IPS-18c (cell line): ENCODE data around the gene SHC3.

Experiments used
- H3K4me3 ChIP-seq: 2 replicates; pipeline ENCODE4 v1.7.0; 2013; ENCODE audit warnings: low read depth, mild to moderate bottlenecking, low read length, moderate library complexity; ENCODE audit not compliant: insufficient read depth
- H3K9me3 ChIP-seq: one replicate; pipeline ENCODE4 v1.6.1; 2013; ENCODE audit warnings: mild to moderate bottlenecking, low read length, moderate library complexity; ENCODE audit not compliant: control insufficient read depth, insufficient read depth

SHC3 gene

DNA sequence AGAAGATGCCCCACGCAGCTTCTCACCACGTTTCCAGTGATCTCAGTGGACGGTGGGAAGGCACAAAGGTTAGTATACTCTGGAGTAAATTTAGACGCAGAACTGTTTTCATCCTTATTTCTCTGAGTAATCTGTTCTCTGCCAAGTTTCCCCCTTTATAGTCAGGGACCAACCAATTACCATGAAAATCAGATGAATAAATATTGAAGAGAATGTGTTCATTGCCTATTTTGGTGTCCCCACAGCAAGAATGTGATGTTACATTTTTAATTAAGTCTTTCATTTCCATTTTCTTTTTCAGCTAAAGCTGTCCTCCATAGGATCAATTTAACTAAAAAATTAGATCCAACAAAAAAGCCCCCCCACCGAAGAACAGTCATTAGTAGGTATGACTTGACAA is 146.0 kb downstream of the SHC3 start:
- H3K4me3 ChIP-seq, result no peak overlapping the region
- no peaks in the 10 kb centered on the region for H3K9me3 ChIP-seq

DNA sequence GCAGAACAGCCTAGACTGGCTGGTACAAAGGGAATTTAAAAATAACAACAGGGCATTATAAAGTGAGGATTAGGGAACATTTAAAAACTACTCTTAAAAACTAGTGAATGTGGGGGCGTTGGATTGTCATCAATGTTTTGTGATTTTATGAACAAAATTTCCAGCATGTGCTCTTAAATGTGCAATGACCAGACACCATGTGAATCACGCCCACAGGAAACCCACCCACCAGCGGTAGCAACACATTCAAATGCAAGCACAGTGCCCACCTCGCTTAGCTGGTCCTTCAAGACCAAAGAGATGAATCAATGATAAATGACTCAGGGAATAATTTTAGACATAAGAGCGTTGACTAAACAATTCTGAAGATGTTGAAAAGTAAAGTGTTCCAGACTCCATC is 146.4 kb downstream of the SHC3 start:
- no peaks in the 10 kb centered on the region for H3K9me3 ChIP-seq
- H3K4me3 ChIP-seq, result no peak overlapping the region

DNA sequence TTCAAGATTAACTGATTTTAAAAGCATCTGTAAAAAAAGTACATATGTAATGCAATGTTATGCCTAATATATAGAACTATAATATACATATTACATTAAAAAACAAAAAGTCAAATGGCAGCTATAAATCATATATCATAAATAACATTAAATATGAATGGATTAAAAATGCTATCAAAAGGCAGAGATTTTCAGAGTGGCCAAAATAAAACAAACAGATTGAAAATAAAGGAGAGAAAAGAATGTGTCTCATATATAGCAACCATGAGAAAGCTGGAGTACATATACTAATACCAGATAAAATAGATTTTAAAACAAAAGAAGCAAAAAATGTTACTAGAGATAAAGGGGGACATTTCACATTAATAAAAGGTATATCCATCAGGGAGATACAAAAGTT is 148.8 kb downstream of the SHC3 start:
- no peaks in the 10 kb centered on the region for H3K9me3 ChIP-seq

DNA sequence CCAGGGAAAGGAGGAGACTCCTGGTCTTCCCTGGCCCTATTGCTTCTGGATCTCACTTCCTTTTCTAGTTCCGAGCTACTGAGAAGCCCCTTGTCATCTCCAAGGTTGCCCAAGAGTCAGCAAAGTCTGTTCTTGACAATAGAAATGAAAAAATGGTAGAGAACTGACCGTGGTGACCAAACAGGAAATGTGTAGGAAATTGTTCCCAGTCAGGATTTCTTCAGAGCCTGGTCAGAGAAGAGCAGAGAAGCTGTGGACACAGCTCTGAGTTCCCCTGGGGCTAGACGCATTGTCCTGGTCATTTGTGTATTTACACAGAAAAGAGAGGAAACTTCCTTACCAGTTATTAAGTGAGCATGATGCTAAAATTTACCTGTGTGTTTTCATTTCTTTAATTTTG is 151.7 kb downstream of the SHC3 start:
- no peaks in the 10 kb centered on the region for H3K9me3 ChIP-seq

More for the DNA sequence above, 148.8 kb downstream of the SHC3 start:
- no peak overlapping the region for H3K4me3 ChIP-seq

DNA sequence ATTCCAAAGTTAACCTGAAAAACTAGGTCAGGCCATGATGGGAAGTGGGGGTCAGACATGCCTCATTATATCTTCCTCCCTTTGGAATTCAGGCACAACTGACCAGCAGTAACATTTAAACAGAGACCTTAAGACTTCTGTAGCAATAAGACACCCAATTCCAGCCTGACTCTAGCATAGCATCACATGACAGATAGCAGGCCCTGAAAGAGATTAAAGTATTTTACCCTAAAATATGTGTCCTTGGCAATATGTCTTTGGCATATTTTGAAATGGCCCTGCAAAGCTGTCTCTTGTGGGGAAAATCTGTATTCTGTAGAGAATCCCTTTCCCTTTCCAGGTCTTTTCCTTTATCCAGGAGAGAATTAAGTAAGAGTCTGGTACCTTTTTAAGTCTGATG is 153.1 kb downstream of the SHC3 start:
- H3K9me3 ChIP-seq, result no peaks in the 10 kb centered on the region

More for the DNA sequence above, 151.7 kb downstream of the SHC3 start:
- H3K4me3 ChIP-seq, result no peak overlapping the region

DNA sequence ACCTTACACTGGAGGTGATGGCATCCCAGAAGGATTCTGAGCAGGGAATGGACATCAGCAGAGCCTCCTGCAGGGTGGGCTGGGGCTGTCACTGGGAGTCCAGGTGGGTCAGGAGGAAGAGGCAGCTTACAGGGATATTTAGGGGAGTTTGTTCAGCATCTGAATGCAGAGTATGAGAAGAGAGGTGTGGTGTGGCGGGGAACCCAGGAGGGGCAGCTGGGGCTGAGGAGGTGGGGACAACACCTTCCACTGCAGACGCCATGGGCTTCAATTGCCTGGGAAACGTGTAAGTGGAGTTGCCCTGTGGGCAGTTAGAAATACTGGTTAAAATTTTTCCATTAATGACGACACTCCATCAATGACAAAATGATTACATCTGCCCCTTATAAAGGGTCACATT is 153.9 kb downstream of the SHC3 start:
- no peak overlapping the region for H3K4me3 ChIP-seq
- H3K9me3 ChIP-seq, result no peaks in the 10 kb centered on the region

More for the DNA sequence above, 153.1 kb downstream of the SHC3 start:
- no peak overlapping the region for H3K4me3 ChIP-seq

DNA sequence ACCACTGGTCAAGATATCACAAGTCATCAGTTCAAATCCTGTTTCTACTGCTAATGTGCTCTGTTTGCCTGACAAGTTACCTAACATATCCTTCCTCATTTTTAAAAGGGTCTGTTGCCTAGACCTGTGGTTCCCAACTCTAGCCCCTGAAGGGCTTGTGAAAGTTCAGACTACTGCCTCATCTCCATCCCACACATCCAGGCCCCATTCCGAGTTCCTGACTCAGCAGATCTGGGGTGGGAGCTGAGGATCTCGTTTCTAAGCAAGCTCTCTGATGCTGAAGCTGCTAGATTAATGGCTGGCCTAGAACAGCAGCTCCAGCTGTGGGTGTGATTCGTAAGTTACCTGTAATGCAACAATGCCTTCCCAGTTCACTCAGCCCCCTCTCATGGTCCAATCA is 154.9 kb downstream of the SHC3 start:
- Histone ChIP-seq H3K9me3 (no peaks in the 10 kb centered on the region), H3K4me3 (no peak overlapping the region)

DNA sequence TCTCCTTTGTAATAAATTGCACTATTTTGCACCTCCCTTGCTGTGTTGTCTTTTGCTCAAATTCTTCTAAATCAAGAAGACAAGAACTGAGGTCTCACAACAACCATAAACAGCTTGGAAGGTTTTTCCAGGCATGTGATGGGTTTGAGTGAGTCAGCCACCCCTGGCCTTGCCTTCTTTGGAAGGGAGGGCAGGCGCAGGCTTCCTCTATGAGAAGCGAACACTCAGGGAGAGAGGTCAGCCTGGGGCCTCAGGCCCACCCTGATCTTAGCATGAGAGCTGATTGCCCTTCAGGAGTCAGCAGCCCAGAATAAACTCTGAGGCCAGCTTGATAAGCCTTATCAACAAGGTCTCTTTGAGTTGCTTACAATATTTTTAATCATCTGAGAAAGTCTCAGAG is 155.7 kb downstream of the SHC3 start:
- Histone ChIP-seq H3K4me3 (no peak overlapping the region), H3K9me3 (no peaks in the 10 kb centered on the region)

DNA sequence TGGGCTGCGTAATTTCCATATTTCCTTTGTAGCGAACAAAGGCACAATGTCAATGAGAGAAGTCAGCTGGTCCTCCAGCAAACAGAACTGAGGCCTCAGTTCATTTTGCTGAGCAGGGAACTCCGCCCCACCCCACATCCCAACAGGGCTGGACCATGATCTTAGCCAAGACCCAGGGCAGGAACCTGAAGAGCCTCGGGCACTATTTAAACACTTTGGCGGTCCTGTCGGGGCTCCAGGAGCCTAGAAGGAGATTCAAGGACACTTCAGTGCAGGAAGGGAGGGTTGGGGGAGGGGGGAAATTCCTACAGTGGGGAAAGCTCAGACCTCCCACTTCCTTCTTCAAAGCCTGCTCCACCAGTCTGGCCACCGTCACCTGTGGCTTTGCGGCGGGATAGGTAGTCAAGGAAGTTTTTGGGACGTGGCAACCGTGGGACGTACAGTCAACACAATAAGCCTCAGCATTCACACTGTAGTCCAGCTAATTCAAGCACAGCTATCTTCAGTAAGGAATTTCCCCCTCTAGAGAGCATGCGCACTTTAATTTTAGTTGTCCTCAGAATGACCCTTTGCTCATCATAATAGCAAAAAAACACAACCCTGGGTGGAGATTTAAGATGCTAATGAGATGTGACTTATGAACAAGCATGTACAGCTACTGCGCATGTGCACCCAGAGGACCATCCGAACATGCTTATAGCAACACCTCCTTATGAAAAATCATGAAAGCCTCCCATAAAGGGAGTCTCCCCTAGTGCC is 156.4 kb downstream of the SHC3 start:
- Histone ChIP-seq H3K4me3 (no peak overlapping the region), H3K9me3 (no peaks in the 10 kb centered on the region)

DNA sequence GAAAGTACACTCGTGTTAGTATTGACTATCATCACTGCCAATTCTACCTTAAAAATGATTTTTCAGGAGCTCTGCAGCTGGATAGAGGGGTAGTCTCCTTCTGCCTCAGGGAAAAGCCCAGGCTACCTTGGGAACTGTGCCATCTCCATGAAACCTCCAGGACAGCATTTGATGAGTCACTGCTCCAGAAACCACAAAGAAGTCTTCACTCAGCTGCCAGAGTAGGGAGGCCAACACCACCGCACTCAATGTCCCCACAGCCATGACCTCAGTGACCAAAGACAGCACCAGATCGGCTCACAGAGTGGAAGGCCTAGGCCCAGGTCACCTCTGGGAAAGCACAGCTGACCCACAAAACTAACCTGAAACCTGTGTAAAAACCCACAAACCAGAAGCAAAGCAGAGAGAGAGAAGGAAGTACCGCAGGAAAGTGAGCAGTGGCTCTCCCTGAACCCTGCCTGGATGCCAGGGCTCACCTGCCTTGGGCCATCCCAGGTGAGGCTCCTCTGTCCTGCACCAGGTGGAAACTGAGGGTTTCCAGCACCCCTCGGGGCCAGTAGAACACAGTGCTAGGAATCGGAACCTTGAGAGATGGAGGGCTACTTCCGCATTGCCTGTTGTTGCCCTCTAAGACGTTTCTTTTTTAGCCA is 157.3 kb downstream of the SHC3 start:
- H3K4me3 ChIP-seq, result no peak overlapping the region
- H3K9me3 ChIP-seq, result no peaks in the 10 kb centered on the region

DNA sequence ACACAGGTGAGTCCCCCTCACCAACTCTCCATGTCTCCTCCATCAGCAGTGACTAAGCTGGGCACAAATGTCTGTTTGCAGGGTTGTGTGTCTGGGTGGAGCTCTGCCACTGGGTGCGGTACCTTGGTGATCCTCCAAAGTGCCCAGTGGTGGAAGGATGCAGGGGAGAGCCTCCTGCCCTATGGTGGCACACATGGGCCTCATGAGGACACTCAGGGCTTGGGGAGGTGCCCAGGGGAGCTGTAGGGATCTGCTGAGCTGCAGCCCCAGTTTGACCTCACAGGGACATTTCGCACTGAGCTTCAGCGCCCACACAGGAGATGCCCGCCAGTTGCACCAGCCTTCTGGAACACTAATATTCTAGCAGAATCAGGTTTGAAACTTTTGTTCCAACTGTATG is 157.9 kb downstream of the SHC3 start:
- no peak overlapping the region for H3K4me3 ChIP-seq
- no peaks in the 10 kb centered on the region for H3K9me3 ChIP-seq

DNA sequence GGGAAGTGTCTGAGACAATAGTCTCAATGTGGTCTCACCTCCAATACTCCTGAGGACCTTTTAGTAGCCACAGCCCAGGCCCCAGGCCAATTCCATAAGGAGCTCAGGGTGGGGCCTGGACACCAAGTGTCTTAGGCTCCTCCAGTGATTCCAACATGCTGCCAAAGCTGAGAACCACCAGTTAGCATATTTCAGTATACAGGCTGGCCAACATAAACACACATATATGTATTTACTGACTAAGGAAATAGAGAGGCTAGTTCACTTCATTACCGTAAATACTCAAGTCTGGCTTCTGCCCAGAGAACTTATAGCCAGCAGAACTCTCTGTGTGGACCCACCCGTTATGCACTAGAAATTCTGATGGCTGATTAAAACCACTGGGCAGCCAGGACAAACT is 163.3 kb downstream of the SHC3 start:
- H3K4me3 ChIP-seq, result no peak overlapping the region
- H3K9me3 ChIP-seq, result no peaks in the 10 kb centered on the region

DNA sequence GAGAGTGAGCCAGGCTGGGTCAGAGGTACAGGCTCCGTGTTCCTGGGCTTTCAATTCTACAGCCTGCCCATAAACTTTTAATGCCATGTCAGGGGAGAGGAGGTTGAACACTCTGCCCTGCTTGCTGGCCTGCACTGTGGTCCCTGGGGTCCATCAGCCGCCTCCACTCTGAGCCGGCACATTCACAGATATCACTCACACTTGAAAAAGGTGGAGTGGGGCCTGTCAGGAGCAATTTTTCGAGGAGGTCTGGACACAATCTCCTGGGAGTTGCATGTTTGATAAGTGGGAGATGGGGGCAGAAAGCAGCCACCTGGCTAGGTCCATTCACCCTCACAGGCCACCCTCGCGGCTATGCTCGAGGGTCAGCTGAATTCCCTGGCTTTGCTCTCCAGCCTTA is 164.5 kb downstream of the SHC3 start:
- H3K4me3 ChIP-seq, result no peak overlapping the region
- H3K9me3 ChIP-seq, result no peaks in the 10 kb centered on the region

DNA sequence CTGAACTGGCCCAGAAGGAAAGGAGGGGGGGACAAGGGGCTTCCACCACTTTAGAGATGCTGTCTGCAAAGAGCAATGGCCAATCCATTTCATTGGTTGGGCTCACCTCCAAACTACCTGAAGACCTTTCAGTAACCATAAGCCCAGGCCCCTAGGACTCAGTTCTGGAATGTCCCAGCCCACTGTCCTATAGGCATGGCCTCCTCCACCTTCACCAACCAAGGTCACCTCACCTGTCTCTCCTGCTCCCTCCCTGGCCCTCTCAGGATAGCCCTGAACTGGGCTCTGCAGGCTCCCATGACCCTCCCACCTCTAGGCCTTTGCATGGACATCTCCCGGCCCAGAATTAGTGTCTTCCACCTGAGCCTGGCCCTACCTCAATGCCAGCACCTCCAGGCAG is 165.0 kb downstream of the SHC3 start:
- H3K9me3 ChIP-seq, result no peaks in the 10 kb centered on the region
- H3K4me3 ChIP-seq, result no peak overlapping the region

DNA sequence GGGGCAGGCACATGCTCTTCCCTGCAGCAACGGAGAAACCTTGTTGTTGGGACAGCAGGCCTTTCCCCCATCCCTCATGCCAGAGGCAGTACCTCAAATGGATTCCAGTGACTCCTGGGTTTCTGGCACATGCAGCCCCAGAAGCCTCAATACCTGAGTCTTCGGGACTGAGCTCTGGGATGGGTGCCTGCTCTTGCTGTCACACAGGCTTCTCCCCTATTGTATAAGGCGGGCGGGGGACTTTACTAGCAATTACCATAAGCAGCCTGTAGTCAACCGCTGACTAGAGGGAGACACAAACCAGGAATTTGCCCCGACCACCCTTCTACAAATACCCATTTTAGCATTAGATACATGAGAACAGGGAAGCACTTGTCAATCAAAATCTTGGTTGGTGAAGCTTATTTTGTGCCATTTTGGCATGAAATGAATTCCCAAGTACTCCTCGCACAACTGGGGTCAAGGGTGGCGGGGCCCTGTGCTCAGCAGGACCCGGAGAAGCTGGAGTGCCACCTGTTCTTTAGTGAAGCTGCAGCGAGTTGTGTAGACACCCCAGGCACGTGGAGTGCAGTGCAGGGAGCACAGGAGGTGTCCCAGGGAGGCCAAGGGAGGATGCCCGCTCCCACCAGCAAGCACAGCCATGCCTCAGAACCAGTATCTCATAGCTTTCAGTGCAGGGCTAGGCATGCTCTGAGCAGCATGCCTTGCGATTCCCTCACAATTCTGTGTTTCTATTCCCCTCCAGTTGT is 166.2 kb downstream of the SHC3 start:
- no peaks in the 10 kb centered on the region for H3K9me3 ChIP-seq
- H3K4me3 ChIP-seq, result no peak overlapping the region

DNA sequence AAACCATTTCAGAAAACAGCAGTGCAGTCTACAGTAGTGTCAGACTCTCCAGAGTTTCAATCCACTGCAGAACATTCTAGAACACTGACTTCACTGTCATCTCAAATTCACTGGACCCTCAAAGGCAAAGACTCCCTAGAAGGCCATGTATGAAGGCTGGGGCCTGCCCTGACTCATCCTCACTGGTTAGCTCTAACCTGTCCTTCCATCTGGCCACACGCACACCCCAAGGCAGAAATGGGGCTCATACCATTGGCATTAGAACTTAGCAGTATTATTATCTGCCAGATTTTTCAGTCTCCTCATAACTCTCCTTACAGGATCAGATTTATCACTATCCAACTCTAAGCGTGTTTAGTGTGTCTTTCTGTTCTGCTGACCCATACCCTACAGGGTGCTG is 166.9 kb downstream of the SHC3 start:
- no peaks in the 10 kb centered on the region for H3K9me3 ChIP-seq
- H3K4me3 ChIP-seq, result no peak overlapping the region

DNA sequence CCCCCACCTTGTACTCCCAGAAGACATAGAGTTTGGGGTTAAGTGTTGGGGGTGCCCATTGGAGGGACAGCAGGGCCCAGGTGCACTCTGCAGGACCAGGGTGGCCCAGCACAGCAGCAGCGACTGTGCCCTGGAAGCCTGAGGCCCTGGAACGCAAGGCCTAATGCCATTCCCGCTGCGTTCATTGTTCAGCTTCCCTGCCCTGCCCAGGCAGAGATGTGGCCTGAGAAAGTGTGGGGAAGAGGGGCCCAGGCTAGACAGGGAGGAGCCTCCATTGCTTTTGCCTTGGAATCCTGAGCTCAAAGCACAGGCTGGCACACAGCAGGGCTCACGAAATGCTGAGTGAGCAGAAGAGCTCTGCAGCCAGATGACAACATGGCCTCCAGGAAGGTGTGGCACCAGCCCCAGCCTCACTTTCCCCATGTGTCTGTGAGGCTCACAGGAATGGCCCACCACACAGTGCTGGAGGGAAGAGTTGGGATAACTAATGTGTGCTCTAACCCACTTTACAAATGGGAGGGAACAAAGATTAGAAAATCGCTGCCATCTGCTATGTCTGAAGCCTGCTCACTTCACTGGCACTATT is 168.0 kb downstream of the SHC3 start:
- H3K4me3 ChIP-seq, result no peak overlapping the region
- no peaks in the 10 kb centered on the region for H3K9me3 ChIP-seq

DNA sequence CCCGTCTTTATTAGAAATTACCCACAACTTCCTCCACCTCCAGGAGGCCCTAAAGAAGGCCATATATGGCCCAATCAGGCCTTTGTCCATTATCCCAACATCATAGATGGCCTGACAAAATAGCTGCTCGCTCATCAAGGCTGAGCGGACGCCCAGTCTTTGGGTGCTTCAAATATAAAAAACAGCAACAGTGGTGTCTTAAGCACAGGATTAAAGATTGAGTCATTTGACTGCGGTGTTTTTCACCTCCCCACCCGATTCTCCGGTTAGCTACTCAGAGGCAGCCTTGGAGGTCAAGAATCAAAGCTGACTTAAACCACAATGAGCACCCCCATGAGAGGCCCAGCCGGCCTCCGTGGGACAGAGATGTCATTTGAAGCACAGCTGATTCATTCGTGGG is 168.6 kb downstream of the SHC3 start:
- Histone ChIP-seq H3K4me3 (no peak overlapping the region), H3K9me3 (no peaks in the 10 kb centered on the region)
